Measurements from ENCODE around the gene AATF. TPM values are rescaled to one million over a fixed set of nuclear protein-coding genes. Genes with fewer than 3 reads are reported as not detected.
"Not testable (repeated sequence)": the region's sequence is repeated elsewhere in the genome, so short reads cannot be mapped to it uniquely, and the experiment has no call there.

The AATF gene
- total and polyA plus RNA-seq, 2 donors (not counting 1 experiment from before 2014, with no cell fraction given) = 23.9 to 54.8 TPM

DNA sequence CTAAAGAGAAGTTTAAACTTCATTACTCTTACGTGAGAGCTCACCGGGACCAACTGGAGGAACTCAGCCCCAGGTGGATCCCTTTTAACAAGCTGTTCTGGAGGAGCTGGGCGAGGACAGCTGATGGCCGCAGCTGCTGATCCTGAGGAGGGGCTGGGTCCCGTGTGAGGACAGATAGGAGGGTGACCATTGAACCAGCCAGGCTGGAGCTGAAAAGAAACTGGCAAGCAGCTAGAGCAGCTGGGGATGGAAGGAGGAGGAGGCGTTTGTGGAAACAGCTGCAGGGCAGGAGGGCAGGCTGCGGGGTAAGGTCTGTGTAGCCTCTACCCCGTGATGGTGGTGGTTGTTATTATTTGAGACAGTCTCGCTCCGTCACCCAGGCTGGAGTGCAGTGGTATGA, 119.5 kb downstream of the AATF start:
- TF ChIP-seq EZH2 (IDR thresholded peaks at IDR 0.05; ENCODE audit: borderline replicate concordance, insufficient read depth, low read depth, low read length, poor library complexity, severe bottlenecking) (no peak), CTCF (IDR thresholded peaks at IDR 0.05) (no peak)
- H3K27me3 ChIP-seq (replicated peaks in 1 of 4; ENCODE audit: control extremely low read depth in 1 of 4, control insufficient read depth in 3 of 4, insufficient read depth in 4 of 4, low read length in 3 of 4) = peaks cover 0 to 5% (median 0%) of the 10 kb centered on the region in 4 experiments
- peaks cover 7% of the 10 kb centered on the region for H3K27me3 Mint-ChIP-seq
- CTCF ChIA-PET = interaction anchor here (1.1 to 2.5 kb wide), 2 partner anchors 21 to 27 kb away, joined by 3 to 8 read pairs; no protein-coding TSS in a partner anchor
- intact Hi-C loops (cut with micrococcal nuclease) = no loop called here
- DNase-seq (no peak), ATAC-seq (ENCODE audit: low read depth) (no peak)
- POLR2A ChIA-PET = no interaction called here
- H3K4me2 ChIP-seq (replicated peaks; ENCODE audit: low read depth, low read length, poor library complexity, severe bottlenecking) = no peak overlapping the region
- no peaks in the 10 kb centered on the region for H3K79me2 ChIP-seq (ENCODE audit: control insufficient read depth, insufficient read depth, low read length)
- H3K9me3 Mint-ChIP-seq (ENCODE audit: insufficient read depth) = no peaks in the 10 kb centered on the region
- H3K9me3 ChIP-seq (ENCODE audit: control extremely low read depth in 1 of 3, control insufficient read depth in 2 of 3, insufficient read depth in 1 of 3, low read length in 2 of 3) = no peaks in the 10 kb centered on the region
- 87% methylated on average over 7 of the region's 10 CpGs for WGBS (ENCODE audit: insufficient coverage)
- no peak overlapping the region for H2AFZ ChIP-seq (ENCODE audit: insufficient read depth, low read depth, low read length, poor library complexity, severe bottlenecking)
- no peaks in the 10 kb centered on the region for H3K4me1 ChIP-seq (ENCODE audit: control insufficient read depth in 2 of 2, insufficient read depth in 2 of 2, low read length in 2 of 2)
- H3K4me3 Mint-ChIP-seq = no peak overlapping the region
- no peak overlapping the region for H3K4me3 ChIP-seq (ENCODE audit: control extremely low read depth in 1 of 5, extremely low read depth in 1 of 5, insufficient read depth in 1 of 5, low read depth in 2 of 5, low read length in 4 of 5)
- no peak overlapping the region for H3K27ac ChIP-seq (ENCODE audit: low read length in 2 of 2)
- H3K27ac Mint-ChIP-seq = no peak overlapping the region
- no peaks in the 10 kb centered on the region for H3K36me3 ChIP-seq (replicated peaks in 1 of 2; ENCODE audit: control extremely low read depth in 1 of 2, control insufficient read depth in 1 of 2, extremely low read depth in 1 of 2, insufficient read depth in 2 of 2, low read length in 1 of 2)
- H4K20me1 ChIP-seq (ENCODE audit: control insufficient read depth, insufficient read depth, low read length, poor library complexity, severe bottlenecking) = no peaks in the 10 kb centered on the region
- no peaks in the 10 kb centered on the region for H3K4me1 Mint-ChIP-seq
- no peak overlapping the region for H3K9ac ChIP-seq (ENCODE audit: low read length)

GRCh38 chr17:37069087-37069486, 120.3 kb downstream of the AATF start:
- no peak overlapping the region for H2AFZ ChIP-seq (ENCODE audit: insufficient read depth, low read depth, low read length, poor library complexity, severe bottlenecking)
- no CpG with 5 or more reads among the region's 3 CpGs for WGBS (ENCODE audit: insufficient coverage)
- Mint-ChIP-seq H3K27ac (no peak overlapping the region), H3K9me3 (ENCODE audit: insufficient read depth) (no peaks in the 10 kb centered on the region), H3K4me1 (no peaks in the 10 kb centered on the region), H3K27me3 (peaks cover 7% of the 10 kb centered on the region), H3K4me3 (no peak overlapping the region)
- DNase-seq (no peak), ATAC-seq (ENCODE audit: low read depth) (no peak)
- H4K20me1 ChIP-seq (ENCODE audit: control insufficient read depth, insufficient read depth, low read length, poor library complexity, severe bottlenecking) = no peaks in the 10 kb centered on the region
- no peaks in the 10 kb centered on the region for H3K4me1 ChIP-seq (ENCODE audit: control insufficient read depth in 2 of 2, insufficient read depth in 2 of 2, low read length in 2 of 2)
- H3K36me3 ChIP-seq (replicated peaks in 1 of 2; ENCODE audit: control extremely low read depth in 1 of 2, control insufficient read depth in 1 of 2, extremely low read depth in 1 of 2, insufficient read depth in 2 of 2, low read length in 1 of 2) = no peaks in the 10 kb centered on the region
- peaks cover 0 to 5% (median 0%) of the 10 kb centered on the region in 4 experiments for H3K27me3 ChIP-seq (replicated peaks in 1 of 4; ENCODE audit: control extremely low read depth in 1 of 4, control insufficient read depth in 3 of 4, insufficient read depth in 4 of 4, low read length in 3 of 4)
- no peaks in the 10 kb centered on the region for H3K79me2 ChIP-seq (ENCODE audit: control insufficient read depth, insufficient read depth, low read length)
- ChIA-PET POLR2A (no interaction called here), CTCF (interaction anchor here (2.5 kb wide), 1 partner anchor 22 kb away, joined by 8 read pairs; no protein-coding TSS in a partner anchor)
- intact Hi-C loops (cut with micrococcal nuclease) = no loop called here
- H3K27ac ChIP-seq (ENCODE audit: low read length in 2 of 2) = no peak overlapping the region
- no peak overlapping the region for H3K9ac ChIP-seq (ENCODE audit: low read length)
- no peaks in the 10 kb centered on the region for H3K9me3 ChIP-seq (ENCODE audit: control extremely low read depth in 1 of 3, control insufficient read depth in 2 of 3, insufficient read depth in 1 of 3, low read length in 2 of 3)
- TF ChIP-seq EZH2 (IDR thresholded peaks at IDR 0.05; ENCODE audit: borderline replicate concordance, insufficient read depth, low read depth, low read length, poor library complexity, severe bottlenecking) (no peak), CTCF (IDR thresholded peaks at IDR 0.05) (no peak)
- no peak overlapping the region for H3K4me3 ChIP-seq (ENCODE audit: control extremely low read depth in 1 of 5, extremely low read depth in 1 of 5, insufficient read depth in 1 of 5, low read depth in 2 of 5, low read length in 4 of 5)
- H3K4me2 ChIP-seq (replicated peaks; ENCODE audit: low read depth, low read length, poor library complexity, severe bottlenecking) = no peak overlapping the region

DNA sequence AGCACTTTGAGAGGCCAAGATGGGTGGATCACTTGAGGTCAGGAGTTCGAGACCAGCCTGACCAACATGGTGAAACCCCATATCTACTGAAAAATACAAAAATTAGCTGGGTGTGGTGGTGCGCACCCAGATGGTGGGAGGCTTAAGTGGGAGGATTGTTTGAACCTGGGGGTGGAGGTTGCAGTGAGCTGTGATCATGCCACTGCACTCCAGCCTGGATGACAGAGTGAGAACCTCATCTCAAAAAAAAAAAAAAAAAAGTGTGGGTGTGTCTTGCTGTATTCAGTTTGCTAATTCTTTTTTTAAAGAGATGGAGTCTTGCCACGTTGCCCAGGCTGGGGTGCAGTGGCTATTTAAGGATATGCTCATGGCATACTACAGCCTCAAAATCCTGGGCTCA, 124.7 kb downstream of the AATF start:
- H3K36me3 ChIP-seq (replicated peaks in 1 of 2; ENCODE audit: control extremely low read depth in 1 of 2, control insufficient read depth in 1 of 2, extremely low read depth in 1 of 2, insufficient read depth in 2 of 2, low read length in 1 of 2); H3K4me1 ChIP-seq (ENCODE audit: control insufficient read depth in 2 of 2, insufficient read depth in 2 of 2, low read length in 2 of 2); H4K20me1 ChIP-seq (ENCODE audit: control insufficient read depth, insufficient read depth, low read length, poor library complexity, severe bottlenecking); CTCF ChIA-PET; H3K9ac ChIP-seq (ENCODE audit: low read length); H3K4me3 ChIP-seq (ENCODE audit: control extremely low read depth in 1 of 5, extremely low read depth in 1 of 5, insufficient read depth in 1 of 5, low read depth in 2 of 5, low read length in 4 of 5); POLR2A ChIA-PET; DNase-seq; H3K27me3 Mint-ChIP-seq; H3K27me3 ChIP-seq (replicated peaks in 1 of 4; ENCODE audit: control extremely low read depth in 1 of 4, control insufficient read depth in 3 of 4, insufficient read depth in 4 of 4, low read length in 3 of 4); H3K79me2 ChIP-seq (ENCODE audit: control insufficient read depth, insufficient read depth, low read length); H3K4me3 Mint-ChIP-seq; H2AFZ ChIP-seq (ENCODE audit: insufficient read depth, low read depth, low read length, poor library complexity, severe bottlenecking); H3K4me1 Mint-ChIP-seq; H3K9me3 Mint-ChIP-seq (ENCODE audit: insufficient read depth); ATAC-seq (ENCODE audit: low read depth); intact Hi-C loops (cut with micrococcal nuclease); H3K9me3 ChIP-seq (ENCODE audit: control extremely low read depth in 1 of 3, control insufficient read depth in 2 of 3, insufficient read depth in 1 of 3, low read length in 2 of 3); H3K27ac ChIP-seq (ENCODE audit: low read length in 2 of 2); H3K27ac Mint-ChIP-seq; H3K4me2 ChIP-seq (replicated peaks; ENCODE audit: low read depth, low read length, poor library complexity, severe bottlenecking): not testable (repeated sequence)
- WGBS (ENCODE audit: insufficient coverage) = 86% methylated on average over 1 of the region's 3 CpGs

All from B cell (primary cell).